AML-193 (cell line): Measurements from ENCODE around the gene ERCC1.
A peak's percentile ranks its signal among the peaks of the same experiment; 100 is the strongest.

Source experiments
- DNase-seq, 2 experiments: peaks; one replicate each; lab custom pipeline; 2025; lab: John Stamatoyannopoulos, UW

ERCC1 gene

DNA sequence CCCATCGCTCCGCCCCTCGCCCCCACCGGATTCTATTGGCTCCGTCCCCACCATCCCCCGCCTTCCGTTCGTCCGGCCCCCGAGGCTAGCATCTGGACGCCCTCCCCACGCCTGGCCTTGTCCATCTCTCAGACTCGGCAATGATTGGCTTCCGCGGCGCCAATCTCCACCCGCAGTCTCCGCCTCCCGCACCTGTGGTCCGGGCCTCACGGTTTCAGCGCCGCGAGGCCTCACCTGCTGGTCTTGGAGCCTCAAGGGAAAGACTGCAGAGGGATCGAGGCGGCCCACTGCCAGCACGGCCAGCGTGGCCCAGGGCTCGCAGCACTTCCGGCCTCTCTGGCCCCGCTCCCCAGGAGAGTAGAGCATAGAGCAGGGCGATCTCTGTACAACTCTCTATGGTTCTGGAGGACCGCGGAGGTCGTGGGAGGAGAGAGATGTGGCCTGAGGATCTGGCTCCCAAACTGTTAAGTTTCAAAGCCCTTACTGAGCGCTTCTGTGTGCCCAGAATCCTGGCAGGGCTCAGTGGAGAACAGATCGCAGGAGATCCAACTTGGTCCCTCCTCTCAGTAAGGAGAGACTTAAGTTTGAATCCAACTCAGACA, at the start of gene ERCC1:
Gene ERCC1 (minus strand): TSS at position 329 of the 602 bp plus-strand sequence. CDS start 543 bp downstream, outside the sequence.
- peak; percentile 88 to 91 for DNase-seq

GRCh38 chr19:45473367-45473681, 49.6 kb upstream of the ERCC1 start:
- DNase-seq = no peak

DNA sequence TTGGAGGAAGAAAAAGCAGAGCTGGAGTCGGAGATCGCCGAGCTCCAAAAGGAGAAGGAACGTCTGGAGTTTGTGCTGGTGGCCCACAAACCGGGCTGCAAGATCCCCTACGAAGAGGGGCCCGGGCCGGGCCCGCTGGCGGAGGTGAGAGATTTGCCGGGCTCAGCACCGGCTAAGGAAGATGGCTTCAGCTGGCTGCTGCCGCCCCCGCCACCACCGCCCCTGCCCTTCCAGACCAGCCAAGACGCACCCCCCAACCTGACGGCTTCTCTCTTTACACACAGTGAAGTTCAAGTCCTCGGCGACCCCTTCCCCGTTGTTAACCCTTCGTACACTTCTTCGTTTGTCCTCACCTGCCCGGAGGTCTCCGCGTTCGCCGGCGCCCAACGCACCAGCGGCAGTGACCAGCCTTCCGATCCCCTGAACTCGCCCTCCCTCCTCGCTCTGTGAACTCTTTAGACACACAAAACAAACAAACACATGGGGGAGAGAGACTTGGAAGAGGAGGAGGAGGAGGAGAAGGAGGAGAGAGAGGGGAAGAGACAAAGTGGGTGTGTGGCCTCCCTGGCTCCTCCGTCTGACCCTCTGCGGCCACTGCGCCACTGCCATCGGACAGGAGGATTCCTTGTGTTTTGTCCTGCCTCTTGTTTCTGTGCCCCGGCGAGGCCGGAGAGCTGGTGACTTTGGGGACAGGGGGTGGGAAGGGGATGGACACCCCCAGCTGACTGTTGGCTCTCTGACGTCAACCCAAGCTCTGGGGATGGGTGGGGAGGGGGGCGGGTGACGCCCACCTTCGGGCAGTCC, 49.0 kb upstream of the ERCC1 start:
- no peak for DNase-seq

GRCh38 chr19:45471931-45472562, 48.3 kb upstream of the ERCC1 start:
- DNase-seq = no peak

DNA sequence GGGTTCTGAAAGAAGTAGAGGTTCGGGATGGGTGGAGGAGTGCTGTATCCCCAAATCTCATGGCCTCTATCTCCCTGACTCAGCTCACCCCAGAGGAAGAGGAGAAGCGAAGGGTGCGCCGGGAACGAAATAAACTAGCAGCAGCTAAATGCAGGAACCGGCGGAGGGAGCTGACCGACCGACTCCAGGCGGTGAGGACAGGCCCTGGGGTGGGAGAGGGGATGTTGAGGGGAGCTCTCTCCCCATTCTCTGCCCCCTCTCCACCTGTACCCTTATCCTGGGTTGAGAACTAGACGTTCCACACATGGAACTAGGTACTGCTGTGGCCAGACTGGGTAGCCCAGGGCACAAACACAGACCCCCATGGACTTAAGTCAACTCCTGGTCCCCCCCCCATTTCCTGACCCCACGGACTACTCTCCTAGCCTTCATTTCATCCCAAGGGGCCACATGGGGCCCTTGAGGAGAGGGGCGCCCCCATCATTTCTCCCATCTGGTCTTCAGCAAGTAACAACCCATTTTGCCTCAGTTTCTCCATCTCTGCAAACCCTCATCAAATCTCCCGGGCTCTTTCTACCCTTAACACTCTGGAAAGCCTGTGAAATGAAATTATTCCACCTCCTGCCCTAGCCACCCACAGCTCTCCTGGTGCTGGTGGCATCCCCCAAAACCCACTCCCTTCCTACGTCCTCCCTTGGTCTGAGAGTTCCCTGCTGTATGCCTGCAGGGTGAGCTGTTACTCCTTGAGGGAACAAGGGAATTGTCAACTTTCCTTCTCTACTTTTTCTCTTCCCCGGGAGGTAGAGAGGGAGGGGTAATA, 47.6 kb upstream of the ERCC1 start:
- no peak for DNase-seq

DNA sequence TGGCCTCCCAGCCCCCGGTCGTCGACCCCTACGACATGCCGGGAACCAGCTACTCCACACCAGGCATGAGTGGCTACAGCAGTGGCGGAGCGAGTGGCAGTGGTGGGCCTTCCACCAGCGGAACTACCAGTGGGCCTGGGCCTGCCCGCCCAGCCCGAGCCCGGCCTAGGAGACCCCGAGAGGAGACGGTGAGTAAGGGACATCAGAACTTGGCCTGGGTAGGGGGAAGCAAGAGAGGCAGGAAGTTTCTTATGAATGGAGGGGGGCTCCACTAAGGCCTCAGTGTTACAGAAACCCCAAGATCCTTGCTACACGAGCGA, 47.0 kb upstream of the ERCC1 start:
- DNase-seq = no peak

GRCh38 chr19:45469945-45470761, 46.4 kb upstream of the ERCC1 start:
- no peak for DNase-seq

DNA sequence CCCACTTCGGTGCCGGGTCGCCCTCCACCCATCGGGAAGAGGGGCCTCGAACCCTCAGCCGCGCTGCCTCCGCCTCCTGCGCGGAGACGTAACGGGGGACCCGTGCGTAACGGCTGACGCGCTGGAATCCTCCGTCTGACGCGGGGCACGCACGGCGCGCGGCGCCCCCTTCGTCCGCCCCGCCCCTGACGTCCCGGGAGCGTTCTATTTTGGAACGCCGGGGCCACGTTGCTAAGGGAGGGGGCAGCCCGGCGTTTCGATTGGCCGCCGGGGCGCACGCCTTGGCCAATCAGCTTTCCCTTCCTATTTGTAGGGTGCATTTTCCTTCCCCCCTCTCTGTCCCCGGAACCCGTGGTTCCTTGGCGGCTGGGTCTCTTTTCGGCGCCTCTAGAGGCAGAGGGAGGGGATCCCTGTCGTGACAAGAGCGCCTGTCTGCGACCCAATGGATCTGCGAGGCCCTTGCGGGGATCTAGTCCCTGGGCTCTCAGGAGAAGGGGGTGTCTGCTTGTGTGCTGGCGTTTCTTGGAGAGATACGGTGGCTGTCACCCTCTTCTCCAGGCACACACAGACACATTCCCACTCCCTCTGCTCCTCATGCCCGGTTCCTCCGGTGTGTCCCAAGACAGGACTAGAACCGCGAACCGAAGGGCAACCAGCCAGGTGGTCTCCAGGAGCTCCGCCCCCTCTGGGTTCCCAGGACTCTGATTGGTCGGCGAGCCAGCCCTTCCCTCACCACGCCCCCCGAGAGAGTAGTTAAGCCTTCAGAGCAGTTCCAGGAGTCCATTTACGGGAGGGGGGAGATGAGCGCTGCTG, 45.6 kb upstream of the ERCC1 start:
- peak; percentile 94 to 95 for DNase-seq

- no peak for DNase-seq
Observed at GRCh38 chr19:45468803-45469131, 45.0 kb upstream of the ERCC1 start.

DNA sequence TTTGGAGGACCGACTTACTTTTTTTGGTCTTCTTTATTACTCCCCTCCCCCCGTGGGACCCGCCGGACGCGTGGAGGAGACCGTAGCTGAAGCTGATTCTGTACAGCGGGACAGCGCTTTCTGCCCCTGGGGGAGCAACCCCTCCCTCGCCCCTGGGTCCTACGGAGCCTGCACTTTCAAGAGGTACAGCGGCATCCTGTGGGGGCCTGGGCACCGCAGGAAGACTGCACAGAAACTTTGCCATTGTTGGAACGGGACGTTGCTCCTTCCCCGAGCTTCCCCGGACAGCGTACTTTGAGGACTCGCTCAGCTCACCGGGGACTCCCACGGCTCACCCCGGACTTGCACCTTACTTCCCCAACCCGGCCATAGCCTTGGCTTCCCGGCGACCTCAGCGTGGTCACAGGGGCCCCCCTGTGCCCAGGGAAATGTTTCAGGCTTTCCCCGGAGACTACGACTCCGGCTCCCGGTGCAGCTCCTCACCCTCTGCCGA, 44.5 kb upstream of the ERCC1 start:
- DNase-seq = no peak

DNA sequence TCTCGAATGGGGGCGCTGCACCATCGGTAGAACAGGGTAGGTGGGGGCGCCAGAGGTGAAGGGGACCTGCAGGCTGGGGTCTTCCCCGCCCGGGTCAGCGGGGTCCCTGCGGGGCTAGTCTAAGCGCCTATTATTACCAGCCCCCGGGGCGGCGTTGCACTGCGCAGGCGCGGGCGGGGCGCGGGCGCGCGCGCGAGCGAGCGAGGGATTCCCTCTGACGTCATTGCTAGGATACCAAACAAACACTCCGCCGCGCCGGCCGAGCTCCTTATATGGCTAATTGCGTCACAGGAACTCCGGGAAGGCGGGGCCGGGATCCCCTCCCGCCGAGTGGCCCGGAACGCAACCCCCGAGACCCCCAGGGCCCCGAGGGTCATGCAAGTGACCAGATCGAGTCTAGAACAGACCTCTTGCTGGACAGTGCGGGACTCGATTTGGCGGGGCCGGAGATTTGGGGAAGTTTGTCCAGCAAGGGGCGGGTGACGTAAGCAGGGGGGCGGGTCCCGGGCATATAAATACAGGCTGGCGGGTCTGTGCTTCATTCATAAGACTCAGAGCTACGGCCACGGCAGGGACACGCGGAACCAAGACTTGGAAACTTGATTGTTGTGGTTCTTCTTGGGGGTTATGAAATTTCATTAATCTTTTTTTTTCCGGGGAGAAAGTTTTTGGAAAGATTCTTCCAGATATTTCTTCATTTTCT, 43.9 kb upstream of the ERCC1 start, which contains the start of gene FOSB:
Gene FOSB (plus strand): TSS at position 541 of the 703 bp plus-strand sequence. CDS start 591 bp downstream, outside the sequence.
- peak; percentile 78 to 87 for DNase-seq

- no peak for DNase-seq
Observed at GRCh38 chr19:45467115-45467455, 43.4 kb upstream of the ERCC1 start.

GRCh38 chr19:45464852-45465441, 41.2 kb upstream of the ERCC1 start:
- no peak for DNase-seq

DNA sequence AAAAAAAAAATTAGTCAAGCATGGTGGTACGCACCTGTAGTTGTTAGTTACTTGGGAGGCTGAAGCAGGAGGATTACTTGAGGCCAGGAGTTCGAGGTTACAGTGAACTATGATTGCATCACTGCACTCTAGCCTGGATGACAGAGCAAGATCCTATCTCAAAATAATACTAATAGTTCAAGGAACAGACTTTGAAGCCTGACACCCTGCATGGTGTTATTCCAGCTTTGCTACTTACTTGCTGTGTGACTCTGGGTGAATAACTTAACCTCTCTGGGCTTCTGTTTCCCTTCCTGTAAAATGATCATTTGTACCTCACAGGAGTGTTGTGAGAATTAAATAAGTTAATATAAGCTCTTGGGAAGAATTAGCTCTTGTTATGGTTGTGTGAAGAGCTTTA, 40.6 kb upstream of the ERCC1 start:
- no peak for DNase-seq

- DNase-seq = no peak
Observed at GRCh38 chr19:45463241-45463640, 39.5 kb upstream of the ERCC1 start.

GRCh38 chr19:45462174-45462573, 38.5 kb upstream of the ERCC1 start:
- DNase-seq = no peak

DNA sequence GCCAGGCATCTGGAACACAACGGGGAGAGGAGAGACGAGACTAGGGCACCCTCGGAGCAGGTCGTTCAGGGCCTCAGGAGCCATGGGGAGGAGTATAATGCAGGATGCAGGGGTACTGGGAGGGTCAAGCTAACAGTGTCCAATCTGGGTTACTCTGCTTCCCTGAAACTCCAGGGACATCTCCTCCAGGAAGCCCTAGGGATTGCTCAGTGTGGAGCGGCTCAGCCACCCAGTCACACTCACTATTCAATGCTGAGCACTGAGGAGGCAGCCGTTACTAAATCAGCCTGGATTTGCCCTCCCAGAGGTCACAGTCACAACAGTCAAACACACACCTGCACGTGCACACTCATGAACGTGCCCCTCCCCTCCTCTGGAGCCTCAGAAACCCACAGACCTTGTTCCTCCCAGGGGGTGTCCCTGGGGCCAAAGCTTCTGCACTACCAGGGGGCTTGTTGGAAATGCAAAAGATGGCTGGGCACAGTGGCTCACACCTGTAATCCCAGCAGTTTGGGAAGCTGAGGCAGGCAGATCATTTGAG, 37.2 kb upstream of the ERCC1 start:
- DNase-seq = no peak

- DNase-seq = no peak
Observed at GRCh38 chr19:45457776-45458175, 34.1 kb upstream of the ERCC1 start.

DNA sequence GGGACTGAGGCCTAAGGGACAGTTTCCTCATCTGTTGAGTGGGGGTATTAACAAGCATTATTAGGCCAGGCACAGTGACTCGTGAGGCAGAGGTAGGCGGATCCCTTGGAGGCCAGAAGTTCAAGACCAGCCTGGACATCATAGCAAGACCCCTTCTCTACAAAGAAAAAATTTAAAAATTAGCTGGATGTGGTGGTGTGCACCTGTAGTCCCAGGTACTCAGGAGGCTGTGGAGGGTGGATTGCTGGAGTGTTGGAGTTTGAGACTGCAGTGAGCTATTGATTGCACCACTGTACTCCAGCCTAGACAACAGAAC, 32.7 kb upstream of the ERCC1 start:
- DNase-seq = no peak
